ENCODE results near the gene FABP3. TPM values are rescaled to one million over a fixed set of nuclear protein-coding genes. Genes with fewer than 3 reads are reported as not detected.

FABP3 gene
- total RNA-seq, 4 donors from 2014 or later: 1.5 to 5.6 (median 3.3) TPM

DNA sequence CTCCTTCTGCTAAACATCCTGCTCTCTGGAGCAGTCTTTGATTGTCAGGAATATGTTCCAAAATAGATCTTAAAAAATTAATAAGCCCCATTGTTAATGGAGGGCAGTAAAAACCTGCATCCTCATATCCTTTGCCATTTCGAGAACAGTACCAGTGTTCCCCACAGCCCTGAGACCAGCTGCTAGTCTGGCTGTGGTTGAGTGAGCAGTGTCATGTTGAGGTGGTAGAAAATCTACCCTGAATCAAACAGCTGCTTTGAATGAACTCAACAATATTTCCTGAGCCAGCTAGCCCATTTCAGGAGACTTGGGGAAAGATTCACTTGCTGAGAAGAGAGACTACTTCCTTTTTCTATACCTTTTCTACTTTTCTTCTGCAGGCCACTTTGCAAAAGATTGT, 24.4 kb downstream of the FABP3 start:
- Histone ChIP-seq H3K4me3 (no peak overlapping the region), H3K4me1 (no peaks in the 10 kb centered on the region), H3K27me3 (no peaks in the 10 kb centered on the region), H3K36me3 (peaks cover 69% of the 10 kb centered on the region), H3K9me3 (no peaks in the 10 kb centered on the region), H3K27ac (no peak overlapping the region)
- 89% methylated on average over 1 of the region's 1 CpG for WGBS
- no peak for TF ChIP-seq EP300 (IDR thresholded peaks at IDR 0.05)
- TF ChIP-seq POLR2A (IDR thresholded peaks at IDR 0.05): no peak
- TF ChIP-seq POLR2AphosphoS5 (IDR thresholded peaks at IDR 0.05): no peak
- TF ChIP-seq, protein P1, sequence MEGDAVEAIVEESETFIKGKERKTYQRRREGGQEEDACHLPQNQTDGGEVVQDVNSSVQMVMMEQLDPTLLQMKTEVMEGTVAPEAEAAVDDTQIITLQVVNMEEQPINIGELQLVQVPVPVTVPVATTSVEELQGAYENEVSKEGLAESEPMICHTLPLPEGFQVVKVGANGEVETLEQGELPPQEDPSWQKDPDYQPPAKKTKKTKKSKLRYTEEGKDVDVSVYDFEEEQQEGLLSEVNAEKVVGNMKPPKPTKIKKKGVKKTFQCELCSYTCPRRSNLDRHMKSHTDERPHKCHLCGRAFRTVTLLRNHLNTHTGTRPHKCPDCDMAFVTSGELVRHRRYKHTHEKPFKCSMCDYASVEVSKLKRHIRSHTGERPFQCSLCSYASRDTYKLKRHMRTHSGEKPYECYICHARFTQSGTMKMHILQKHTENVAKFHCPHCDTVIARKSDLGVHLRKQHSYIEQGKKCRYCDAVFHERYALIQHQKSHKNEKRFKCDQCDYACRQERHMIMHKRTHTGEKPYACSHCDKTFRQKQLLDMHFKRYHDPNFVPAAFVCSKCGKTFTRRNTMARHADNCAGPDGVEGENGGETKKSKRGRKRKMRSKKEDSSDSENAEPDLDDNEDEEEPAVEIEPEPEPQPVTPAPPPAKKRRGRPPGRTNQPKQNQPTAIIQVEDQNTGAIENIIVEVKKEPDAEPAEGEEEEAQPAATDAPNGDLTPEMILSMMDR (IDR thresholded peaks at IDR 0.05): no peak
- no peak for DNase-seq (ENCODE audit: low spot score in 2 of 2)

DNA sequence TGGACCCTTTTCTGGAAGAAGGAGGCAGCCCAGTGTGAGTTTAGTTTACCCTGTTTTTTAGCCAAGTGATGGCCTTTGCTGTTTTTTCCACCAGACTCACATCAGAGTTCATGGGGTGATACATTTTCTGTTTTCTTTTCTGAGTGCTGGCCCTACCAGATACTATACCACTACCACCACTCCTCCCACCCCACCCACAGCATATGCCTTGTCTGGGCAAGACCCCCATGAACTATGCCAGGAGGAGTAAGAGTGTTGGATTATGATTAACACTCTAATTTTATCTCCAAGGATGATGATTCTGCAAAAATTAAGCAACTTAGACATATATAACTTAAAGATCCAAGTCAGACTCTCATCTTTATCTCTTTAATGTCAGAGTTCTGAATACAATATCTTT, 26.1 kb downstream of the FABP3 start:
- no peak for TF ChIP-seq POLR2AphosphoS5 (IDR thresholded peaks at IDR 0.05)
- TF ChIP-seq, protein P1 (IDR thresholded peaks at IDR 0.05): no peak
- TF ChIP-seq EP300 (IDR thresholded peaks at IDR 0.05): no peak
- TF ChIP-seq POLR2A (IDR thresholded peaks at IDR 0.05): no peak
- H3K36me3 ChIP-seq: peaks cover 60% of the 10 kb centered on the region

GRCh38 chr1:31345635-31346034, 27.2 kb downstream of the FABP3 start:
- H3K36me3 ChIP-seq: peaks cover 49% of the 10 kb centered on the region

More for the DNA sequence above, 26.1 kb downstream of the FABP3 start:
- no peak overlapping the region for H3K27ac ChIP-seq
- H3K4me1 ChIP-seq: no peaks in the 10 kb centered on the region
- H3K9me3 ChIP-seq: no peaks in the 10 kb centered on the region
- no peak overlapping the region for H3K4me3 ChIP-seq
- DNase-seq (ENCODE audit: low spot score in 2 of 2): no peak
- H3K27me3 ChIP-seq: no peaks in the 10 kb centered on the region

DNA sequence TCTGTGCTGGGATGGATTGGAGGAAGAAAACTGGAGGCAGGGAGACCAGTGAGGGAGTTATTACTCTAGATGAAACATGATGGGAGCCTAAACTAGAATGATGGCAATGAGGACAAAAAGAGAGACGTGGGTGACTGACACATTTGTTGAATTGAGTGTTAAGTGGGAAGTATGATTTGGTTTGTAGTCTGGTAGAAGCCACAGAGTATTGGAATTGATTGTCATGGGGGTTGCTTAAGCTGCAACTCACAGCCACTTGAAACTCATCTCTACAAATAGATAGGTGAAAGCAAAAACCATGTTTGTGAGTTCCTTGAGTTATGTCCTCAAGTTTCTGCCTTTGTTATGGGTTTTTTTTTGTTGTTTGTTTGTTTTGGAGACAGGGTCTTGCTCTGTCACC, 28.4 kb downstream of the FABP3 start:
- Histone ChIP-seq H3K36me3 (peaks cover 40% of the 10 kb centered on the region), H3K27ac (no peak overlapping the region), H3K4me3 (no peak overlapping the region), H3K9me3 (no peaks in the 10 kb centered on the region), H3K4me1 (no peaks in the 10 kb centered on the region), H3K27me3 (no peaks in the 10 kb centered on the region)
- no peak for DNase-seq (ENCODE audit: low spot score in 2 of 2)
- 93% methylated on average over 1 of the region's 1 CpG for WGBS
- TF ChIP-seq EP300 (IDR thresholded peaks at IDR 0.05): no peak
- TF ChIP-seq POLR2AphosphoS5 (IDR thresholded peaks at IDR 0.05): no peak
- TF ChIP-seq POLR2A (IDR thresholded peaks at IDR 0.05): no peak
- TF ChIP-seq, protein P1 (IDR thresholded peaks at IDR 0.05): no peak

More at GRCh38 chr1:31345635-31346034, 27.2 kb downstream of the FABP3 start:
- Histone ChIP-seq H3K27ac (no peak overlapping the region), H3K4me3 (no peak overlapping the region), H3K4me1 (no peaks in the 10 kb centered on the region), H3K9me3 (no peaks in the 10 kb centered on the region), H3K27me3 (no peaks in the 10 kb centered on the region)
- 91% methylated on average over 2 of the region's 2 CpGs for WGBS
- DNase-seq (ENCODE audit: low spot score in 2 of 2): no peak
- TF ChIP-seq, protein P1 (IDR thresholded peaks at IDR 0.05): no peak
- TF ChIP-seq POLR2AphosphoS5 (IDR thresholded peaks at IDR 0.05): no peak
- TF ChIP-seq POLR2A (IDR thresholded peaks at IDR 0.05): no peak
- TF ChIP-seq EP300 (IDR thresholded peaks at IDR 0.05): no peak

- Histone ChIP-seq H3K27ac (no peak overlapping the region), H3K4me1 (no peaks in the 10 kb centered on the region), H3K27me3 (no peaks in the 10 kb centered on the region), H3K4me3 (no peak overlapping the region), H3K9me3 (no peaks in the 10 kb centered on the region), H3K36me3 (peaks cover 24% of the 10 kb centered on the region)
- DNase-seq (ENCODE audit: low spot score in 2 of 2): no peak
- no peak for TF ChIP-seq POLR2A (IDR thresholded peaks at IDR 0.05)
- no peak for TF ChIP-seq EP300 (IDR thresholded peaks at IDR 0.05)
- TF ChIP-seq POLR2AphosphoS5 (IDR thresholded peaks at IDR 0.05): no peak
- TF ChIP-seq, protein P1 (IDR thresholded peaks at IDR 0.05): no peak
- WGBS: 82% methylated on average over 10 of the region's 10 CpGs
These were observed 36.0 kb downstream of the FABP3 start for GRCh38 chr1:31336687-31337467.
